Activated CD8-positive, alpha-beta T cell treated with anti-CD3 and anti-CD28 coated beads for 36 hours (primary cell): Measurements from ENCODE around the gene BCL3. TPM values are rescaled to one million over a fixed set of nuclear protein-coding genes. Genes with fewer than 3 reads are reported as not detected.

Source experiments
- ATAC-seq: fragments of 200-7000 bp; cut with Tn5 transposase; one replicate; pipeline ENCODE4 v1.10.0; 2021; ENCODE audit warnings: mild to moderate bottlenecking, moderate library complexity
- CTCF ChIA-PET: fragments of 350-600 bp; sonication (Branson Sonifier 250); formaldehyde crosslinking; loops from one replicate; lab custom pipeline; 2021; ENCODE audit warnings: antibody characterized with exemption; lab: Charles Lee
- POLR2A ChIA-PET: fragments of 350-600 bp; sonication (Branson Sonifier 250); formaldehyde crosslinking; loops from one replicate; lab custom pipeline; 2021; ENCODE audit warnings: antibody characterized with exemption; lab: Charles Lee
- DNase-seq: peaks from one replicate; pipeline ENCODE4 v3.0.0-alpha.2; 2020
- H3K27ac Mint-ChIP-seq: one replicate; pipeline ENCODE4 v1.8.0; 2021; ENCODE audit warnings: mild to moderate bottlenecking, mixed read lengths
- H3K27me3 Mint-ChIP-seq: one replicate; pipeline ENCODE4 v1.8.0; 2021; ENCODE audit warnings: mixed read lengths
- H3K36me3 Mint-ChIP-seq: one replicate; pipeline ENCODE4 v1.8.0; 2021; ENCODE audit warnings: low read depth, mixed read lengths
- H3K4me1 Mint-ChIP-seq: one replicate; pipeline ENCODE4 v1.8.0; 2021; ENCODE audit warnings: low read depth, mixed read lengths
- H3K4me3 Mint-ChIP-seq: one replicate; pipeline ENCODE4 v1.8.0; 2021; ENCODE audit warnings: mild to moderate bottlenecking, moderate library complexity, mixed read lengths
- H3K9me3 Mint-ChIP-seq: one replicate; pipeline ENCODE4 v1.8.0; 2021; ENCODE audit warnings: mixed read lengths
- CTCF ChIP-seq: fragments of 200-600 bp; IDR thresholded peaks from one replicate; pipeline ENCODE4 v1.8.0; 2022; ENCODE audit warnings: antibody characterized with exemption, mild to moderate bottlenecking
- intact Hi-C: fragments of 100-400 bp; cut with micrococcal nuclease; formaldehyde crosslinking; loops from one replicate; pipeline ENCODE4 v1.10.0; 2022
- total RNA-seq, 2 experiments: library from RNA; stranded (reverse); gene quantifications; one replicate each; pipeline ENCODE4 v1.2.3, GENCODE V29; 2021

BCL3 gene
- total RNA-seq, 2 experiments from 2014 or later, result 22.8 to 27.7 TPM

- DNase-seq, result peak; percentile 71
- peak; percentile 45 for ATAC-seq
- Mint-ChIP-seq H3K27ac (peak overlapping the region; percentile 90), H3K9me3 (no peaks in the 10 kb centered on the region), H3K4me1 (peaks cover 48% of the 10 kb centered on the region), H3K27me3 (no peaks in the 10 kb centered on the region), H3K36me3 (peaks cover 33% of the 10 kb centered on the region), H3K4me3 (peak overlapping the region; percentile 81)
- intact Hi-C loops, result no loop called here
- no peak for TF ChIP-seq CTCF
- CTCF ChIA-PET, result no interaction called here
- POLR2A ChIA-PET, result no interaction called here
Measured at GRCh38 chr19:44747739-44748425, 626 bp upstream of the BCL3 start.

GRCh38 chr19:44749292-44749691 lies 784 bp downstream of the BCL3 start:
- intact Hi-C loops, result no loop called here
- H3K4me1 Mint-ChIP-seq, result peaks cover 52% of the 10 kb centered on the region
- peak overlapping the region; percentile 83 for H3K27ac Mint-ChIP-seq
- H3K4me3 Mint-ChIP-seq, result peak overlapping the region; percentile 87
- H3K9me3 Mint-ChIP-seq, result no peaks in the 10 kb centered on the region
- ATAC-seq (no peak), DNase-seq (no peak)
- H3K27me3 Mint-ChIP-seq, result no peaks in the 10 kb centered on the region
- TF ChIP-seq CTCF, result no peak
- H3K36me3 Mint-ChIP-seq, result peaks cover 35% of the 10 kb centered on the region
- ChIA-PET CTCF (interaction anchor here (1.1 to 2.3 kb wide), 5 partner anchors 9 to 35 kb away, joined by 3 to 14 read pairs (median 4); no protein-coding TSS in a partner anchor), POLR2A (interaction anchor here (0.6 to 1.0 kb wide), 5 partner anchors 17 to 252 kb away, joined by 3 to 4 read pairs (median 3); partner anchors contain the start of gene RELB)

GRCh38 chr19:44749994-44750393 lies 1.5 kb downstream of the BCL3 start:
- peaks cover 39% of the 10 kb centered on the region for H3K36me3 Mint-ChIP-seq
- DNase-seq, result no peak
- intact Hi-C loops, result no loop called here
- TF ChIP-seq CTCF, result no peak
- peaks cover 58% of the 10 kb centered on the region for H3K4me1 Mint-ChIP-seq
- H3K9me3 Mint-ChIP-seq, result no peaks in the 10 kb centered on the region
- CTCF ChIA-PET, result interaction anchor here (1.2 to 2.3 kb wide), 4 partner anchors 10 to 34 kb away, joined by 4 to 14 read pairs (median 8); no protein-coding TSS in a partner anchor
- POLR2A ChIA-PET, result interaction anchor here (0.6 to 1.0 kb wide), 2 partner anchors 17 to 27 kb away, joined by 3 to 4 read pairs; no protein-coding TSS in a partner anchor
- no peaks in the 10 kb centered on the region for H3K27me3 Mint-ChIP-seq
- H3K27ac Mint-ChIP-seq, result peak overlapping the region; percentile 83
- no peak for ATAC-seq
- H3K4me3 Mint-ChIP-seq, result peak overlapping the region; percentile 87

- H3K27ac Mint-ChIP-seq, result peak overlapping the region; percentile 98
- peaks cover 47% of the 10 kb centered on the region for H3K36me3 Mint-ChIP-seq
- H3K4me3 Mint-ChIP-seq, result peak overlapping the region; percentile 91
- intact Hi-C loops, result no loop called here
- H3K27me3 Mint-ChIP-seq, result no peaks in the 10 kb centered on the region
- POLR2A ChIA-PET, result interaction anchor here (1.0 to 1.7 kb wide), 2 partner anchors 13 to 40 kb away, joined by 3 to 9 read pairs; no protein-coding TSS in a partner anchor
- CTCF ChIA-PET, result interaction anchor here (0.6 to 3.8 kb wide), 6 partner anchors 14 to 589 kb away, joined by 3 to 26 read pairs (median 8); no protein-coding TSS in a partner anchor
- H3K9me3 Mint-ChIP-seq, result no peaks in the 10 kb centered on the region
- DNase-seq (peak; percentile 40), ATAC-seq (no peak)
- peaks cover 51% of the 10 kb centered on the region for H3K4me1 Mint-ChIP-seq
- TF ChIP-seq CTCF, result no peak
Measured at GRCh38 chr19:44752123-44752815, 3.8 kb downstream of the BCL3 start.
